Transverse colon (tissue), 4 donors: ENCODE results near the gene MXRA5. TPM values are rescaled to one million over a fixed set of nuclear protein-coding genes. Genes with fewer than 3 reads are reported as not detected.
A peak's percentile ranks its signal among the peaks of the same experiment; 100 is the strongest.

Source experiments
- DNase-seq: peaks from one replicate; pipeline ENCODE4 v3.0.0-alpha.2; 2019
- H3K27ac ChIP-seq, 4 donors: fragments of 200-600 bp; sonication (generic); 2 replicates each; pipeline ENCODE4 v1.5.1; 2016 to 2018; ENCODE audit warnings: inconsistent platforms in 4 of 4
- H3K27me3 ChIP-seq: fragments of 200-600 bp; sonication (generic); 2 replicates; pipeline ENCODE4 v1.5.1; 2017; ENCODE audit warnings: inconsistent platforms
- H3K36me3 ChIP-seq, 4 donors: fragments of 200-600 bp; sonication (generic); 2 replicates each; pipeline ENCODE4 v1.5.1; 2017 to 2019; ENCODE audit warnings: inconsistent platforms in 4 of 4
- H3K4me1 ChIP-seq, 4 donors: fragments of 200-600 bp; sonication (generic); 2 replicates each; pipeline ENCODE4 v1.5.1; 2017 to 2020; ENCODE audit warnings: inconsistent platforms in 4 of 4
- H3K4me3 ChIP-seq, 4 donors: fragments of 200-600 bp; sonication (generic); 1 replicate in 1 of 4; 2 replicates in 3 of 4; pipeline versions ENCODE4 v1.5.1 to v1.6.1; 2017 to 2019; ENCODE audit warnings: inconsistent platforms in 4 of 4
- H3K9me3 ChIP-seq, 2 donors: fragments of 200-600 bp; sonication (generic); 2 replicates each; pipeline ENCODE4 v1.5.1; 2017 to 2019; ENCODE audit warnings: inconsistent platforms in 2 of 2
- EP300 ChIP-seq: sonication (generic); formaldehyde crosslinking; IDR thresholded peaks from one replicate; pipeline ENCODE4 v1.6.1; 2017; ENCODE audit warnings: antibody characterized with exemption, low read depth
- POLR2A ChIP-seq: fragments of 450-650 bp; IDR thresholded peaks from one replicate; pipeline ENCODE4 v1.6.1; 2016; ENCODE audit warnings: antibody characterized with exemption, mild to moderate bottlenecking, moderate library complexity
- POLR2AphosphoS5 ChIP-seq, 3 donors: sonication (generic); formaldehyde crosslinking; IDR thresholded peaks; one replicate each; pipeline ENCODE4 v1.6.1; 2016; ENCODE audit warnings: antibody characterized with exemption in 3 of 3
- WGBS, 2 donors: methylation state at CpG; one replicate each; pipeline ENCODE4 v1.1.5; 2018; ENCODE audit warnings: low coverage in 1 of 2; 5-methylcytosine and 5-hydroxymethylcytosine counted together
- in situ Hi-C, 4 donors: fragments of 200-750 bp; cut with MboI; loops; one replicate each; pipeline versions ENCODE4 v1.15.0 to v1.15.1; 2017; ENCODE audit warnings: low sequenced_read_pairs in 3 of 4, low pct_ligation_motif_present in 1 of 4, low pct_unique_long_range_greater_than_20kb in 1 of 4
- intact Hi-C: fragments of 100-400 bp; cut with DNase I; formaldehyde crosslinking; loops from one replicate; pipeline ENCODE4 v1.15.1; 2023; ENCODE audit warnings: low total_unique reads
- total RNA-seq, 4 donors: library from RNA; depleted of rRNA; stranded (reverse); fragments of >200 nt; gene quantifications; one replicate each; pipeline ENCODE4 v1.1.0, GENCODE V29; 2016
- TF ChIP-seq, protein P1 (sequence below), 5 experiments: fragments of 200-600 bp in 3 of 5; fragments of 450-650 bp in 2 of 5; sonication (generic) in 3 of 5; IDR thresholded peaks; 1 replicate in 2 of 5; 2 replicates in 3 of 5; pipeline ENCODE4 v1.5.1; 2016 to 2017; ENCODE audit warnings: antibody characterized with exemption in 5 of 5, inconsistent platforms in 3 of 5, mild to moderate bottlenecking in 2 of 5, moderate library complexity in 1 of 5

The MXRA5 gene
- total RNA-seq, 4 donors from 2014 or later: 0.75 to 29.1 (median 1.7) TPM

DNA sequence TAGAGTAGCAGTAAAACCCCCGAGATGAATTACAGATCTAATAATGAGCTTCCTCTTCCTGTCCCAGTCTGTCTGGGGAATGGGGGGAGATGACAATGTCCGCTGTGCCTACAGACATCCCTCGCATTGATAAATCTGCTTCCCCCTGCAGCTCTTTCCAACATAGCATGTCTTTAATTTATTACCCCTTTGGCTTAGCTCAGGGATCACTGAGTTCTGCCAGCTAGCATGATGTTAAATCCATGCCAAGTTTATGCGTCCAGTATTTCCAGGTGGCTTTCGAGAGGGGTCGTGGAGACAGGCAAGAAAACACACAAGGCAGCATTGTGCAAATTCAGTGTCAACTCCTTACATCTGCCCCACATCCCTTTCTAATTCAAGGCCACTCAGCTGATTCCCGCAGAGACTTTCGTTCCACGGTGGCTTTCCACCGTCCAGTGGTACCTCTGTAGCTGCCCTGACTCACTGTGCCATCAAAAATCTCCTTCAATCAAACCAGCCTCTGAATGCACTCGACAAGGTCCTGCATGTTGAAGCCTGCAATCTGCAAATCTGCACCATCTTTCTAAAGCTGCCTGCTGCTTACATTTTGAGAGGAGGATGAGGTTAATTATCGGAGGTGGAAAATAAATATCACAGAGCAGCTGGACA lies 75.1 kb downstream of the MXRA5 start:
- TF ChIP-seq POLR2AphosphoS5 (IDR thresholded peaks at IDR 0.05): no peak
- TF ChIP-seq, protein P1, sequence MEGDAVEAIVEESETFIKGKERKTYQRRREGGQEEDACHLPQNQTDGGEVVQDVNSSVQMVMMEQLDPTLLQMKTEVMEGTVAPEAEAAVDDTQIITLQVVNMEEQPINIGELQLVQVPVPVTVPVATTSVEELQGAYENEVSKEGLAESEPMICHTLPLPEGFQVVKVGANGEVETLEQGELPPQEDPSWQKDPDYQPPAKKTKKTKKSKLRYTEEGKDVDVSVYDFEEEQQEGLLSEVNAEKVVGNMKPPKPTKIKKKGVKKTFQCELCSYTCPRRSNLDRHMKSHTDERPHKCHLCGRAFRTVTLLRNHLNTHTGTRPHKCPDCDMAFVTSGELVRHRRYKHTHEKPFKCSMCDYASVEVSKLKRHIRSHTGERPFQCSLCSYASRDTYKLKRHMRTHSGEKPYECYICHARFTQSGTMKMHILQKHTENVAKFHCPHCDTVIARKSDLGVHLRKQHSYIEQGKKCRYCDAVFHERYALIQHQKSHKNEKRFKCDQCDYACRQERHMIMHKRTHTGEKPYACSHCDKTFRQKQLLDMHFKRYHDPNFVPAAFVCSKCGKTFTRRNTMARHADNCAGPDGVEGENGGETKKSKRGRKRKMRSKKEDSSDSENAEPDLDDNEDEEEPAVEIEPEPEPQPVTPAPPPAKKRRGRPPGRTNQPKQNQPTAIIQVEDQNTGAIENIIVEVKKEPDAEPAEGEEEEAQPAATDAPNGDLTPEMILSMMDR (IDR thresholded peaks at IDR 0.05): no peak
- TF ChIP-seq POLR2A: no peak
- no peak for TF ChIP-seq EP300
- in situ Hi-C loops: no loop called here
- H3K27ac ChIP-seq: peak overlapping the region in 2 of 4 donors; percentile 8 to 18
- no peaks in the 10 kb centered on the region for H3K9me3 ChIP-seq
- H3K27me3 ChIP-seq: no peaks in the 10 kb centered on the region
- DNase-seq: no peak
- no peaks in the 10 kb centered on the region for H3K36me3 ChIP-seq
- intact Hi-C loops: no loop called here
- 20 to 43% methylated on average over 1 to 12 of the region's 12 CpGs for WGBS, 2 donors
- H3K4me3 ChIP-seq: no peak overlapping the region
- no peaks in the 10 kb centered on the region for H3K4me1 ChIP-seq

DNA sequence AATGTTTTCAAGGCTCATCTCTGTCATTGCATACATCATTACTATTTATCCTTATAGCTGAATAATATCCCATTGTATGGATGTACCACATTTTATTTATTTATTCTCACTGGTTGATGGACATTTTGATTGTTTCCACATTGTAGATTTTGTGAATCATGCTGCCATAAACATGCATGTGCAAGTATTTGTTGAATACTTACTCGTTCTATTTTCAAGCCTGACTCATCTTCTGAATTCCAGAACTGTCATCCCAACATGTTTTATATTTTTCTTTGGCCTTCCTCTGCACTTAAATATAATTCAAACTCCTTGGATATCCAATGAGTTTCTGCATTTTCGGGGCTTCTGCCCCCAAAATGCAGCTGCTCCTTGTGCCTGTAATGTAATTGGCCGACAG lies 77.6 kb downstream of the MXRA5 start:
- DNase-seq: no peak
- no peaks in the 10 kb centered on the region for H3K4me1 ChIP-seq
- in situ Hi-C loops: no loop called here
- H3K36me3 ChIP-seq: no peaks in the 10 kb centered on the region
- H3K27ac ChIP-seq: no peak overlapping the region
- no peak for TF ChIP-seq POLR2A
- TF ChIP-seq, protein P1 (IDR thresholded peaks at IDR 0.05): no peak
- TF ChIP-seq EP300: no peak
- TF ChIP-seq POLR2AphosphoS5 (IDR thresholded peaks at IDR 0.05): no peak
- H3K9me3 ChIP-seq: no peaks in the 10 kb centered on the region
- 33 to 52% methylated on average over 1 to 3 of the region's 3 CpGs for WGBS, 2 donors
- no peak overlapping the region for H3K4me3 ChIP-seq
- H3K27me3 ChIP-seq: no peaks in the 10 kb centered on the region
- intact Hi-C loops: no loop called here

DNA sequence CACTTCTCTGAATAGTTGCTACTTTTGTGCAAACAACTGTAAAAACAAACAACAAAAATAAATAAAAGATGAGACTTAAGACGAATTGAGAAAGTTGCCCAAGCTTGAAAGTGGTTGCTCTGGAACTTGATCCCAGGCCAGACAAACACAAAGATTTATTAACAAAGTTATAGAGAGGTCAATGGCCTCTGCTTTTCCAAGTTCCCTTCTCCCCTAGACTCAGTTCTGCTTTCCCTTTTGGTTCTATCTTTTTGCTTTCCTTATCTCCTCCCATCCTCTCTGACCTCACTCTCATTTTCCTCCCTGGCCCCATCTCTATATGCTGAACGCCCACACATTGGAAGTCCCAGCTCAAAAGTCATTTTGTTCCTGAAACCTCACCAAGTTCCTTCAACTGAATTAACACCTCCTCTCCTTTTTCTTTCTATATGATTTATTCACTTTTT lies 82.7 kb downstream of the MXRA5 start:
- in situ Hi-C loops (no loop called here), intact Hi-C loops (no loop called here)
- Histone ChIP-seq H3K27ac (peak overlapping the region in 1 of 4 donors; percentile 29), H3K27me3 (no peaks in the 10 kb centered on the region), H3K36me3 (no peaks in the 10 kb centered on the region), H3K4me3 (no peak overlapping the region), H3K4me1 (no peaks in the 10 kb centered on the region), H3K9me3 (no peaks in the 10 kb centered on the region)
- DNase-seq: no peak
- 40% methylated on average over 2 of the region's 2 CpGs; no CpG with 5 or more reads in 1 of the 2 donors for WGBS, 2 donors
- TF ChIP-seq POLR2AphosphoS5 (IDR thresholded peaks at IDR 0.05): no peak
- TF ChIP-seq EP300: no peak
- TF ChIP-seq POLR2A: no peak
- TF ChIP-seq, protein P1 (IDR thresholded peaks at IDR 0.05): no peak

DNA sequence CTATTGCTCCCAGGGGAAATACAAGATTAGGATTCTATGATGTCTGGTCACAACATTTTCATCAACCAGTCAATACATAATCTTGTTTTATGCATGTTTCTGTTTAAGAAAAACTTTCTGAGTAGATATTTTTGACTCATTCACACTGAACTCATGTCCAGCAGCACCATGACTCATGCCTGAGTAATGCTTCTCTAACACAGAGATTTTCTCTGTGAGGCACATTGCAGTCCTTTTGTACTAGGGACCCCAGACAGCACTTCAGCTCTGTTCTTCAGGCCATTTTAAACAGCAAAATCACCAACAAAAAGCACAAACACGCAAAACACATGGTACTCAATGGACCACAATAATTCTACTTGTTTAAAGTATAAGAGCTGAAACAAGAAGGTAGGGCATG lies 83.6 kb downstream of the MXRA5 start:
- in situ Hi-C loops: no loop called here
- WGBS, 2 donors: 79% methylated on average over 1 of the region's 1 CpG; no CpG with 5 or more reads in 1 of the 2 donors
- peak overlapping the region in 2 of 4 donors; percentile 20 to 29 for H3K27ac ChIP-seq

More for the DNA sequence above, 83.6 kb downstream of the MXRA5 start:
- TF ChIP-seq EP300 (no peak), POLR2A (no peak), POLR2AphosphoS5 (IDR thresholded peaks at IDR 0.05) (no peak)
- TF ChIP-seq, protein P1 (IDR thresholded peaks at IDR 0.05): no peak
- DNase-seq: no peak
- Histone ChIP-seq H3K4me3 (no peak overlapping the region), H3K27me3 (no peaks in the 10 kb centered on the region), H3K4me1 (no peaks in the 10 kb centered on the region), H3K36me3 (no peaks in the 10 kb centered on the region), H3K9me3 (no peaks in the 10 kb centered on the region)
- intact Hi-C loops: no loop called here
